ENCODE measurements around the gene CWF19L2. TPM values are rescaled to one million over a fixed set of nuclear protein-coding genes. Genes with fewer than 3 reads are reported as not detected.
"Not testable (repeated sequence)": the region's sequence is repeated elsewhere in the genome, so short reads cannot be mapped to it uniquely, and the experiment has no call there.

The CWF19L2 gene
- polyA plus RNA-seq, 1 donor: 22.5 TPM

- DNase-seq: no peak
These were observed 17.9 kb downstream of the CWF19L2 start for GRCh38 chr11:107439586-107440167.

GRCh38 chr11:107438148-107438547 is 19.5 kb downstream of the CWF19L2 start:
- DNase-seq: no peak

- DNase-seq: no peak
These were observed 27.1 kb downstream of the CWF19L2 start for GRCh38 chr11:107430525-107430924.

GRCh38 chr11:107427569-107428180 is 29.9 kb downstream of the CWF19L2 start:
- no peak for DNase-seq

- no peak for DNase-seq
These were observed 44.3 kb downstream of the CWF19L2 start for GRCh38 chr11:107413352-107413751.

GRCh38 chr11:107408762-107409211 is 48.8 kb downstream of the CWF19L2 start:
- no peak for DNase-seq

- no peak for DNase-seq
These were observed 52.4 kb downstream of the CWF19L2 start for GRCh38 chr11:107405260-107405659.

GRCh38 chr11:107401131-107401530 is 56.5 kb downstream of the CWF19L2 start:
- not testable (repeated sequence) for DNase-seq

GRCh38 chr11:107397357-107397756 is 60.3 kb downstream of the CWF19L2 start:
- DNase-seq: no peak

GRCh38 chr11:107392611-107393010 is 65.0 kb downstream of the CWF19L2 start:
- no peak for DNase-seq

GRCh38 chr11:107390701-107391100 is 66.9 kb downstream of the CWF19L2 start:
- not testable (repeated sequence) for DNase-seq

GRCh38 chr11:107387666-107388065 is 70.0 kb downstream of the CWF19L2 start:
- DNase-seq: no peak

GRCh38 chr11:107385361-107385981 is 72.2 kb downstream of the CWF19L2 start:
- DNase-seq: no peak

GRCh38 chr11:107384144-107384852 is 73.3 kb downstream of the CWF19L2 start:
- DNase-seq: no peak

GRCh38 chr11:107372439-107372838 is 85.2 kb downstream of the CWF19L2 start:
- DNase-seq: no peak

- no peak for DNase-seq
These were observed 87.2 kb downstream of the CWF19L2 start for GRCh38 chr11:107370390-107370789.

GRCh38 chr11:107359701-107360100 is 97.9 kb downstream of the CWF19L2 start:
- no peak for DNase-seq

- no peak for DNase-seq
These were observed 99.7 kb downstream of the CWF19L2 start for GRCh38 chr11:107357877-107358276.

- no peak for DNase-seq
These were observed 102.8 kb downstream of the CWF19L2 start for GRCh38 chr11:107354780-107355179.

GRCh38 chr11:107337917-107338316 is 119.7 kb downstream of the CWF19L2 start:
- DNase-seq: no peak

GRCh38 chr11:107331728-107332127 is 125.9 kb downstream of the CWF19L2 start:
- no peak for DNase-seq

GRCh38 chr11:107329164-107329563 is 128.5 kb downstream of the CWF19L2 start:
- DNase-seq: no peak

GRCh38 chr11:107316426-107316825 is 141.2 kb downstream of the CWF19L2 start:
- no peak for DNase-seq
